ENCODE results near the gene AVEN.

AVEN gene

DNA sequence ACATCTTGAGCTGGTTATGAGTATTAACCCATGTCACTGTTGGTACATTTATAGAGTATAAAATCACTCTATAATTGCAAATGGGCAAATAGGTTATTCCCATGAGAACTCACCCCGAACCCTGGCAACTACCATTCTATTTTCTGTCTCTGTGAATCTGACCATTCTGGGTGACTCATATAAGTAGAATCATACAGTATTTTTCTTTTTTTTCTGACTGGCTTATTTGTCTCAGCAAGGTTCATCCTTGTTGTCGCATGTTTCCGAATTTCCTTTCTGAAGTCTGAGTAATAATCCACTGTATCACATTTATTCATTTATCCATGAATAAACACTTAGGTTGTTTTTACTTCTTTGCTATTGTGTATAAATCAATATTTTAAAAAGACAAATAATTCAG is 130.6 kb downstream of the AVEN start:
- no peak for DNase-seq

GRCh38 chr15:33907326-33907725 is 131.7 kb downstream of the AVEN start:
- DNase-seq: no peak

DNA sequence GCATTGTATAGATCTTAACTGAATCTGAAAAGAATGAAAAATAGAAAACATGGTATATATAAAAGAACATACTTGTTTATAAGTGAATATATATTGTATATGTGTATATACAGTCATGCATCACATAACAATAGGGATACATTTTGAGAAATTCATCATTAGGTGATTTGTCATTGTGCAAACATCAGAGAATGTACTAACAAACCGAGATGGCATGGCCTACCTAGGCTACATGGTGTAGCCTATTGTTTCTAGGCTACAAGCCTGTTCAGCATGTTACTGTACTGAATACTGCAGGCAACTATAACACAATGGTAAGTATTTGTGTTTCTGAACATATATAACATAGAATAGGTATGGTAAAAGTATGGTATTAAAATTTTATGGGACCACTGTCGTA is 135.3 kb downstream of the AVEN start:
- no peak for DNase-seq

DNA sequence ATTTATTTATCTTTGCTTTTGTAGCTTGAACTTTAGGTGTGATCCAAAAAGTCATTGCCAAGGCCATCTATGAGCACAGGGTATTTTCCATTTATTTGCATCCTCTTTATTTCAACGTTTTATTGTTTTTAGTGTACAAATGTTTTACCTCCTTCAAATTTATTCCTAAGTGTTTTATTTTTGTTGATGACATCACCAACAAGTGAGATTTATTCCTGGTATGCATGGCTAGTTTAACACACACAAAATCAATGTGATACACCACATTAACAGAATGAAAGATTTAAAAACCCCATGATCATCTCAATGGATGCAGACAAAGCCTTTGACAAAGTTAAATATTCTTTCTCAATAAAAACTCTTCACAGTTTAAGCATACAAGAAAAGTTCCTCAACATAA is 137.0 kb downstream of the AVEN start:
- DNase-seq: no peak

DNA sequence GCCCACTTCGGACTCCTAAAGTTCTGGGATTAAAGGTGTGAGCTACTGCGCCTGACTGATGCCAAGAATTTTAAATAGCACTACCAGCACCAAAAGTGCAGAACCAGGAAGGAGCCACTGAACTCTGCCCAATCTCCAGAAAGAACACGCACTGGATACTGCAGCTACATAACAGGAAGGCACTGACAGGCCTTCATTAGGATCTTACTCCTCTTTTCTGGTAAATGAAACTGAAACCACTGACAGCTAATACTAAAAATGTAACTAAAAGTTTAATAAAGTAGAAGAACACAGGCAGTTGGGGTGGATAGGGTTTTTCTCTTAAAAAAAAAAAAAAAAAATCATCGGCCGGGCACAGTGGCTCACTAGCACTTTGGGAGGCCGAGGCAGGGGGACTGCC is 144.8 kb downstream of the AVEN start:
- no peak for DNase-seq

GRCh38 chr15:33888176-33888575 is 150.8 kb downstream of the AVEN start:
- DNase-seq: no peak

DNA sequence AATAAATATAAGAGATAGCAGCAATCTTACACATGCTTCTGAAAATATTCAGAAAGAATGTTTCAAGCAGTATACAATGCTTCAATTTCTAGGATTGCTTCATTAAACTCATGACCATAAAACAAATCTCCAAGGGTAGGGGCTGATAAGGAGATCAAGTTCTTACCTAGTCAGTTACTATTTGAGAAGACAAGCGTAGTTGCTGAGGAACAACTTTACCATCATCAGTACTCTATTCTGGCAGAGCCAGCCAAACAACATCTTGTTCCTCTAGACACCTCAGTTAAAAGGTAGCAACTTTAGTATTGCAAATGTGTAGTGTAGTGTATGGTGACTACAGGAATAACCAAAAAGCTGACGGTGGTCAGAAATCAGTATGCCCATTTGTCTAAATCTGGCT is 156.1 kb downstream of the AVEN start:
- no peak for DNase-seq

GRCh38 chr15:33874156-33874555 is 164.8 kb downstream of the AVEN start:
- DNase-seq: no peak

GRCh38 chr15:33872416-33873106 is 166.4 kb downstream of the AVEN start:
- no peak for DNase-seq

DNA sequence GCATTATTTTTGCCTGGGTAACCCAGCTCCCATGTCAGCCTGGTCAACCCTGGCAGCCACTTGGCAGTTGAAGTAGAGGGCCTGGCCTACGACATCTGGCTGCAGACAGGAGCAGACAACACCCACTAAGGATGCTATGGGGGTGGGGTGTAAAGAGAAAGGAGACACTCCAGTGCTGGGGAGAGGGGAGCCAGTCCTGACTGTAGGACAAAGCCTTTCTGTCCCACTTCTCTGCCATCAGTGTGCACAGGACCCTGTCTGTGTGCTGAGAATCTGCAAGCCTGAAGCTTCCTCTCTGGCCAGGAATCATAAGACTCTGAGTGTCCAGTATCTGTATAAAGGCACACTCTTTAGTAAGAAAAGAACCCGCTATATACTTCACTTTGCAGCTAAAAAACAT is 167.0 kb downstream of the AVEN start:
- DNase-seq: no peak

DNA sequence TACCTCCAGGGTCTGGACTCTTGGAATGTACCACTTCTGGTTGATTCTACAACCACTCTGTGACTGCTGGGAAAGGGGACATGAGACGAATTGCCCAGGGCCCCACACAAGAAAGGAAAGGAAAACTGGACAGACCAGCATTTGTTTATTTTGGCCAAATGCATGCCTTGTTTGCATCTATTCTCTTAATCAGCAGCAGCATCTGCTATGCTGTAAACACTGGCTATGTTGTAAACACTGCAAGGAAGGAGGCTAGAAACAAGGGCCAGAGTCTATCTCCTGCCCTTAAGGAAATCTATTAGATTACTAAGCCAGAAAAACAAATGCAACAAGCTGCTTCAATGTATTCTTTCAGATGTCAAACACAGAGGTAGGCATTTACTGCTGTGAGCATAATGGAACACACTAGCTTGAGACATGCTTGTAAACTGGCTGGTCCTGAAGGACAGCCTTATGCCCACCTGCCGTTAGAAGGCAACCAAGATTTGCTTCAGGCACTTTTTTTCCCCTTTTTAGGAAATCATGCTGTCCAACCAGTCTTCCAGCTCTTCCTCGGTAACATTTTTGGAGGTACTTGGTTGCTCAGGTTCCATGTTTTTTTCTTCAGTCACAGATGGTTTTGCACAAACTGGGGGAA is 172.8 kb downstream of the AVEN start:
- DNase-seq: no peak

GRCh38 chr15:33865416-33865815 is 173.6 kb downstream of the AVEN start:
- DNase-seq: no peak

- DNase-seq: no peak
These were observed 174.5 kb downstream of the AVEN start for GRCh38 chr15:33864360-33865075.

DNA sequence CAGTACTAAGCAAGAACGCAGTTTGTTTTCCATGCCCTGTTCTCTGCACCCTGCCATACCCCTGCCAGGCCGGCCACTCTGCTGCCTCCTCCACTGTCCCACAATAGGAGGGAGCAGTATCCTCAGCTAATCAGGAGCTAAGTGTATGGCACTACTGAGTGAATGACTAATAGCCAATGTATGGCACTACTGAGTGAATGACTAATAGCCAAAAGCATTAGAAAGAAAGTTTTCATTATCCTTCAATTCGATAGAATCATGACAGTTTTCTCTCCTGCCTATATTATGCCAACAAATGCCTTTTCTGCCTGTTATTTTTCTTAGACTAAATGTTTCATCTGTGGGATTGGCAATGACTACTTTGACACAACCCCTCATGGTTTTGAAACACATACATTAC is 178.2 kb downstream of the AVEN start:
- DNase-seq: no peak

DNA sequence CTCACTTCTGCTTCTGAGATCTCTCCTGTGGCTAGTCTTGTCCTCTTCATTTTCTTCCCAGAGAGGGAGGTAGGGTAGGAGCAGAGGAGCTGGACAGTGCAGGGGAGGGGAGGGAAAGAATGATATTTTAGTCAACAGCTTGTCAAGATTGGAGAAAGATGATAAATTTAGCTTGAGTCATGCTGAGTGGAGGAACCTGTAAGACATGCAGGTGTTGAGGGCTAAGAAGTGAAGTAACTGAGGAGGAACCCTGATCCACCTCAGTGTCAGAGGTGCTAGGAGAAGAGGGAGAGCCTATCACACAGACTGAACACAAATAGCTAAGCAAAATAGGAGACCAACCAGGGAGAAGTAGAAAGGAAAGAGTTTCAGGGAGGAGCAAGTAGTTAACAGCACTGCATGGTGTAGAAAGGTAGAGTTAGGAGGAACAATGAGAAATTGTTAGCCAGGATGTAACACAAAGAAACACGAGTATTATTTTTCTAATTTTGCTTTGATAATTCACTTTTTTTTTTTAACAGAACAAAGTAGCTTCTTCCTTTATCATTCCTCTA is 178.9 kb downstream of the AVEN start:
- DNase-seq: no peak

DNA sequence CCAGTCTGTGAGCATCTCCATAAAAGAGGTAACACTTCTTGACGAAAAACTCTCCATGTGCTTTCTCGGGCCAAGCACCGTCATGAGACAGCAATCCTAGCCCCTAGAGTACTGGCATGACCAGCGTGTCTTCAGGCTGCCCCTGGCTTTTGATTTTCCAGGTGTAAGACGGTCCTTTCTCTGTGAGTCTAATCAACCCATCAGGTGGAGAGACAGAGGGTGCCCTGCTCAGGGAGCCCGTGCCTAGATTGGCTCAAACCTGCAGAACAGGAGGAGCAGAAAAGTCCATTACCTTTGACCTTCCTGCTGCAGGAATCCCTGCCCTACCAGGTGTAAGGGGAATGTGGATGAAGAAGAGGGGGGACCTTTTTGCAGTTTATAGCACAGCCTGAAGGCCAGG is 180.2 kb downstream of the AVEN start:
- no peak for DNase-seq

DNA sequence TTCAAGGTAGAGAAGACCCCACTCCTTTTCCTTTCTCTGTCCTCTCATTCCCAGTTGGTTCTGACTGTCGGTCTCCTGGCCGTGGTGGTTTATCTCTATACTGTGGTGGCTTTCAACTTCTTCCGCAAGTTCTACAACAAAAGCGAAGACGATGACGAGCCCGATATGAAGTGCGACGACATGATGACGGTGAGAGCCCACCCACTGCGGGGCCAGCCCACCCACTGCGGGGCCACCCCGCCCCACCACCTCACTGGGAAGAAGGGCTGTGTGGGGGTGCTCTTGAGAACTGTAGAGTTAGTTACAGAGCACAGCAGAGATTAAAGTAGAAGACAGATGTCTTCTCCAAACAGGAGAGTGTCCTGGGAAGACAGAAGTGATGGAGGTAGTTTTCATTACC is 181.3 kb downstream of the AVEN start:
- no peak for DNase-seq

GRCh38 chr15:33852570-33852969 is 186.4 kb downstream of the AVEN start:
- DNase-seq: no peak

- DNase-seq: no peak
These were observed 186.9 kb downstream of the AVEN start for GRCh38 chr15:33852094-33852493.

GRCh38 chr15:33851079-33851478 is 187.9 kb downstream of the AVEN start:
- no peak for DNase-seq

DNA sequence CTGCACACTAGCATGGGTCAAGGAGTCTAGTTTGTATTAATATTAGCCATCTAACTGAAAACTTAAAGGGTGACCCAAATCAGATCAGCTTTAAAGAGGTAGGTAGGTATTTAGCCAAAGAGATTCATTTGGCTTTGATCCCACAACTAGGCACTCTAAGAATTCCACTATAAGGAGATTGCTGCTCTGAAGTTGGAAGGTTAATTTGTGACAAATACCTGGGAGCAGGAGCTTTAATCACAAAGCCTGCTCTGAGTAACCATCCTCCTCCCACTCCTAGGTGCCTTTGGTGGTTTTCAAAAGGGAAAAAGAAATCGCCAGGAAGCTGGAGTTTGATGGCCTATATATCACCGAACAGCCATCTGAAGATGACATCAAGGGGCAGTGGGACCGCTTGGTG is 191.0 kb downstream of the AVEN start:
- DNase-seq: no peak

DNA sequence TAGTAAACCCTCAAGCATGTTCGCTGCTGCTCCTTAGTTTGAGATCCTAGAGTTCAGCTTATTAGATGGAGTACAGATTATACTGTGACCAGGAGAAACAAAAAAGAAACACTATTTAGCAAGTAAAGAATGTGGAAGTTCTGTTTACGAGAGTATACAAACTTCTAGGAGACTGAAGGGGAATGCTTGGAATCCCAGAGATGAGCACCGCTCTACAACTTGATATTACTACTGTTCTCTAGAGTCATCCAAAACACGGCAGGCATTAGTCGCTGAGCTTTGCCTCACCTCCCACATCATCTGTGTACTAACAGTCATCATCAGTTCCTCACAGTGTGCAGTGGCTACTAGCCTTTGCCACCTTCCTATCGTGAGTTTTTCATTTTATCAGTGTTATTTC is 192.1 kb downstream of the AVEN start:
- DNase-seq: no peak

- DNase-seq: no peak
These were observed 192.9 kb downstream of the AVEN start for GRCh38 chr15:33846142-33846541.

GRCh38 chr15:33844597-33844996 is 194.4 kb downstream of the AVEN start:
- no peak for DNase-seq
